Occipital lobe (tissue), 2 donors: ENCODE results near the gene HAGH. TPM values are rescaled to one million over a fixed set of nuclear protein-coding genes. Genes with fewer than 3 reads are reported as not detected.
"Not testable (repeated sequence)": the region's sequence is repeated elsewhere in the genome, so short reads cannot be mapped to it uniquely, and the experiment has no call there.

Experiments
- DNase-seq: peaks from one replicate; lab custom pipeline; 2025; lab: John Stamatoyannopoulos, UW
- total RNA-seq: library from RNA; depleted of rRNA; stranded (reverse); fragments of >200 nt; gene quantifications from one replicate; pipeline ENCODE4 v1.2.3, GENCODE V29; 2014

HAGH gene
- total RNA-seq, 1 donor from 2014 or later: 49.1 TPM

- no peak for DNase-seq
Measured at GRCh38 chr16:1810536-1810935, 16.1 kb downstream of the HAGH start.

- DNase-seq: no peak
Measured at GRCh38 chr16:1810106-1810505, 16.5 kb downstream of the HAGH start.

DNA sequence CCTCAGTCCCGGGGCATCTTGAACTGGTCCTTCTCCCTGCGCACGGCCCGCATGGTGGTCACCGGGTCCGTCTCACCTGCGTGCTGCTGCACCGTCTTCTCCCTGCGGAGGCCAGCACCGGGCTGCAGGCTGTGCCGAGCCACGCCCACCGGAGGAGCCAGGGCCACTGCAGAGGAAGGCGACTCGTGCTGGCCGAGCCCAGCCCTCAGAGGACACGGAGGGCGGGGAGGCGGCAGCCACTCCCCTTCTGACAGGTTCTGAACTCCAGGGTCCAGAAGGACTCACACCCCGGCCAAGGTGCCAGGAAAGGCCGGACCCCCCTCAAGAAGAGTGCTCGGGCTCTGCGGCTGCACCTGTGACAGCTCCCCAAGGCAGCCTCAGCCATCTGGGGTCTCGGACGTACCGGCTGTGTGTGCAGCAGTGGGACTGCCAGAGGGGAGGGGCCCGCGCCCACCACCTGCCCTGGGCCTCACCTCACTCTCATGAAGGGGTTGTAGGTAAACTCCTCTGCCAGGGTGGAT is 17.3 kb downstream of the HAGH start:
- DNase-seq: no peak

- DNase-seq: no peak
Measured at GRCh38 chr16:1808691-1809090, 17.9 kb downstream of the HAGH start.

GRCh38 chr16:1807626-1808025 is 19.0 kb downstream of the HAGH start:
- no peak for DNase-seq

DNA sequence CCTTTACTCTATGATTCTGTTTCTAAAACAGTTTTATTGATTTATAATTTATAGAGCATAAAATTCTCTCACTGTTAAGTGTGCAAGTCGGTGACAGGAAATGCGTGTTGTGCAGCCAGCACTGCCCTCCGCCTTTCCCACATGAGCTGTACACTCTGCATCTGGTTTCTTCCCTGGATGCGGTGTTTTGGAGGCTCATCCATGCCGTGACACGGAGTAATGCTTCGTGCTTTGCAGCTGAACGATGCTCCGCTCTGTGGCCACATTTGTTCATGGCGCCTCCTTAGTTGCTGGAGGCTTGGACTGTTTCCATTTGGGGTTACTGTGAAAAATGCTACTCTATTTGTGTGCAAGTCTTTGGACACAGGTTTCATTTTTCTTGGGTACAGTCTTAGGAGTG is 25.9 kb downstream of the HAGH start:
- no peak for DNase-seq

- not testable (repeated sequence) for DNase-seq
Measured at GRCh38 chr16:1799263-1799662, 27.4 kb downstream of the HAGH start.

DNA sequence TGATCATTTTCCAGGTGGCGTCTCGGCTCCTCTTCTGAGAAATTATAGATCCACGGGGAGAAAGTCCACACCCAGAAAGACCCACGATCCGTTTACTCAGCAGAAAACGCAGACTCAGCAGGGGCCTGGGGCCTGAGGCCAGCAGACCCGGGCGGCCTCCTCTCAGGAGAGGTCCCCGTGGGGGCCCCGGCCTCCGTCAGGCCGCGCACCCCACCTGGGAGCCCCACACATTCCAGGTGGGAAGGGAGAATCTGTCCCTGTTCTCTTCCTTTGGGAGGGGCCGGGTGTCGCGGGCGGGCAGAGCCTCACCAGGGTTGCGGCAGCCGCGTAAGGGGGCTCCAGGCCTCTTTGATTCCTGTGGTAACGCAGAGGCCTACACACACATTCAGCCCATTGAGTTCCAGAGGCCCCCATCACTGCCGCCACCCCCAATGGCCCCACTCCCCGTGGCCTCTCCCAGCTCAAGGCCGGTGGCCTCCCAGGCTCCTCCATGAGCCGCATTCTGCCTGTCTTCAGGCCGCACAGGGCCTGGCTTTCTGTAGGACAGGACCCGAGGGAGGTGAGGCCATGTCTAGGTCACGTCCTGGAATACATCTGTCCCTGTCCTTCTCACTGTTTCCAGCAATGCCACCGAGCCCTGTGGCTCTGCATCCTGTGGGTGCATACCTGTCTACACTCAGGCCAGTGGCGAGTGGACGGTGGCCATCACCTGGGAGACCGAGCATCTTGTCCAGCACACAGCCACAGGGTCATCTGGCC is 31.5 kb downstream of the HAGH start:
- no peak for DNase-seq

DNA sequence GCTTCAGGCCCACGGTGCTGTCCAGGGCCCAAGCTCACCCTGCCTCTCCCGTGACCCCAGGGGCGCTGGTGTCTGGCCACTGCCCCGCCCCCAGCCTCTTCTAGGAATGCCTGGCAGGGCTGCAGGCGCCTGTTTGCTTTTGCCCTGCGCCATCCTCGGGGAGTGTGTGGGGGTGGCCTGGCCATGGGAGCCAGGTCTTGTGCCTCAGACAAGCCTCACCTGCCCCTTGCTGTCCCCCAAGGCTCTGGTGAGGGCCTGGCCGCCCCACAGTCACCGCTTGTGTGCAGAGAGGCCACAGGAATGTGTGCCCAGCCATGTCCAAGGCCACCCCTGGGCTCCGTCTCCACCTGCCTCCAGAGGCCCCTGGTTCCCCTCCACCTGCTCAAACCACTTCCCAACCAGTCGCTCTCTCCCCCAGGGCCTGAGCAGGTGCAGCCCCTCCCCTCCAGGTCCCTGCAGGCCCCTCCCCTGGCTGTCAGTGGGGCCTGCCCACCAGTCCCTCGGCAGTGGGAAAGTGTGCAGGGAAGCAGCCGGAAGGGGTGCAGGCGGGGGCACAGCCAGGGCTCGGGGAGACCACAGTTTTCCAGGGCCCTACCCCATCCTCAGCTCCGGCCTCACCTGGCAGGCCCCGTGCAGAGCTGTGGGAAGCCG is 32.3 kb downstream of the HAGH start:
- DNase-seq: no peak

DNA sequence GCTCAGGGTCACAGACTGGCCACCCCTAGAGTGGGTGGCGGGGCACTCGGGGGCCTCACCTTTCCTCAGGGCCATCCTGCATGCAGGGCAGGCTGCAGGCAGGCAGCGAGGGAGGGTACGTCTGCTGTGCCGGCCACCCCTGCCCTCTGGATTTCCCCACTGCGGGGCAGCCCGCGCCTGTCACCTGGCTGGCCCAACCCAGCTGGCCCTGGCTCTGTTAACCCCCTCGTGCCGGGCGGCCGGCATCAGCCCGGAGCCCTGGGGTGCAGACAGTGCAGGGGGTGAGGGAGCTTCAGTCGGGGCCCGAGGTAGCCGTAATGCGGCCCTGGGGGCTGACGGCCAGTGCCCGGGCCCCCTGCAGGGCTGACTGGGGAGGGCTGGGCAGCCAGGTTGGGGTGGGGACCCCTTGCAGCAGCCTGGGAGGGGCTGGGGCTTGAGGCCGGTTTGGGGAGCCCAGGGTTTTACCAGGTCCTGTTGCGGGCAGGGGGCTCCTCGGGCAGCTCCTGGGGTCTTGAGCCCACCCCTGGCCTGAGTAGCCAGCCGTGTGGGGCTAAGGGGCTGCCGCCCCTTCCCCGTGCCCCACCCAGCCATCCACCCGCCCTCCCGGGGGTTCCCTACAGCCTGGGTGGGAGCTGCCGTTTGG is 32.9 kb downstream of the HAGH start, which contains the start of gene IGFALS:
Gene IGFALS (minus strand): TSS at position 128 of the 643 bp plus-strand sequence. CDS start 53 bp downstream, at position 75.
- DNase-seq: no peak

GRCh38 chr16:1792836-1793577 is 33.6 kb downstream of the HAGH start:
- DNase-seq: no peak

GRCh38 chr16:1791943-1792812 is 34.4 kb downstream of the HAGH start:
- no peak for DNase-seq

- no peak for DNase-seq
Measured at GRCh38 chr16:1791256-1791942, 35.2 kb downstream of the HAGH start.

- no peak for DNase-seq
Measured at GRCh38 chr16:1790611-1791255, 35.9 kb downstream of the HAGH start.

DNA sequence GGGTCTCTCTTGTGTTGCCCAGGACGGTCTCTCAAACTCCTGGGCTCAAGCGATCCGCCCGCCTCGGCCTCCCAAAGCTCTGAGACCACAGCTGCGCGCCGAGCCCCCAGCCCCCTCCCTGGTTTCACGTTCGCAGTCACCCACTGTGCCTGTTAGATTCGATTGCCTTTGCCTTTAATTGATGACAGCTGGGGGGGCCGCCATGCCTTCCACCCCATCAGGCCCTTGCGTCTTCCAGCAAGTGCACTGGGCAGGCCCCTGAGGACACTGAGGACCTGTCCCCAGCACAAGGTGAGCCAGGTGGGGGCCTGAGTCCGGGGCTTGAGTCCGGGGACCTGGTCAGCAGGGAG is 36.4 kb downstream of the HAGH start:
- DNase-seq: no peak

GRCh38 chr16:1789643-1790045 is 37.0 kb downstream of the HAGH start:
- DNase-seq: no peak

- no peak for DNase-seq
Measured at GRCh38 chr16:1788708-1789100, 37.9 kb downstream of the HAGH start.

- no peak for DNase-seq
Measured at GRCh38 chr16:1788095-1788707, 38.4 kb downstream of the HAGH start.
